Measurements from ENCODE around the gene VENTX.

Gene VENTX

GRCh38 chr10:133266056-133266795 is 28.6 kb downstream of the VENTX start:
- H3K9ac ChIP-seq (ENCODE audit: insufficient read length), result no peak overlapping the region
- no peaks in the 10 kb centered on the region for H3K9me3 ChIP-seq (ENCODE audit: low read depth, low read length)
- TF ChIP-seq FOXP2 (optimal IDR thresholded peaks at IDR 0.05; ENCODE audit: control extremely low read depth, extremely low read length, insufficient read depth) (no peak), EZH2 (IDR thresholded peaks at IDR 0.05) (no peak), POLR2AphosphoS5 (IDR thresholded peaks at IDR 0.05; ENCODE audit: borderline replicate concordance, low read depth, low read length) (no peak)
- H3K4me3 ChIP-seq, result no peak overlapping the region
- no peaks in the 10 kb centered on the region for H3K36me3 ChIP-seq (ENCODE audit: insufficient read depth, low read length)
- no peak for DNase-seq (ENCODE audit: low read depth, low spot score)
- H3K27ac ChIP-seq, result no peak overlapping the region

- Histone ChIP-seq H3K36me3 (ENCODE audit: insufficient read depth, low read length) (no peaks in the 10 kb centered on the region), H3K27ac (no peak overlapping the region), H3K9ac (ENCODE audit: insufficient read length) (no peak overlapping the region), H3K9me3 (ENCODE audit: low read depth, low read length) (no peaks in the 10 kb centered on the region), H3K4me3 (no peak overlapping the region)
- DNase-seq (ENCODE audit: low read depth, low spot score), result no peak
- TF ChIP-seq POLR2AphosphoS5 (IDR thresholded peaks at IDR 0.05; ENCODE audit: borderline replicate concordance, low read depth, low read length), result no peak
- TF ChIP-seq EZH2 (IDR thresholded peaks at IDR 0.05), result no peak
- no peak for TF ChIP-seq FOXP2 (optimal IDR thresholded peaks at IDR 0.05; ENCODE audit: control extremely low read depth, extremely low read length, insufficient read depth)
Measured at GRCh38 chr10:133267293-133267692, 29.6 kb downstream of the VENTX start.

GRCh38 chr10:133267829-133268228 is 30.2 kb downstream of the VENTX start:
- Histone ChIP-seq H3K36me3 (ENCODE audit: insufficient read depth, low read length) (no peaks in the 10 kb centered on the region), H3K27ac (no peak overlapping the region), H3K9ac (ENCODE audit: insufficient read length) (no peak overlapping the region), H3K4me3 (no peak overlapping the region), H3K9me3 (ENCODE audit: low read depth, low read length) (no peaks in the 10 kb centered on the region)
- TF ChIP-seq FOXP2 (optimal IDR thresholded peaks at IDR 0.05; ENCODE audit: control extremely low read depth, extremely low read length, insufficient read depth) (no peak), EZH2 (IDR thresholded peaks at IDR 0.05) (no peak), POLR2AphosphoS5 (IDR thresholded peaks at IDR 0.05; ENCODE audit: borderline replicate concordance, low read depth, low read length) (no peak)
- DNase-seq (ENCODE audit: low read depth, low spot score), result no peak

GRCh38 chr10:133268532-133268931 is 30.9 kb downstream of the VENTX start:
- Histone ChIP-seq H3K4me3 (no peak overlapping the region), H3K27ac (no peak overlapping the region), H3K9ac (ENCODE audit: insufficient read length) (no peak overlapping the region), H3K36me3 (ENCODE audit: insufficient read depth, low read length) (no peaks in the 10 kb centered on the region), H3K9me3 (ENCODE audit: low read depth, low read length) (no peaks in the 10 kb centered on the region)
- no peak for DNase-seq (ENCODE audit: low read depth, low spot score)
- TF ChIP-seq EZH2 (IDR thresholded peaks at IDR 0.05), result no peak
- no peak for TF ChIP-seq POLR2AphosphoS5 (IDR thresholded peaks at IDR 0.05; ENCODE audit: borderline replicate concordance, low read depth, low read length)

GRCh38 chr10:133269367-133269766 is 31.7 kb downstream of the VENTX start:
- no peaks in the 10 kb centered on the region for H3K36me3 ChIP-seq (ENCODE audit: insufficient read depth, low read length)
- H3K9ac ChIP-seq (ENCODE audit: insufficient read length), result no peak overlapping the region
- no peak overlapping the region for H3K27ac ChIP-seq

GRCh38 chr10:133270204-133270603 is 32.5 kb downstream of the VENTX start:
- Histone ChIP-seq H3K4me3 (no peak overlapping the region), H3K9me3 (ENCODE audit: low read depth, low read length) (no peaks in the 10 kb centered on the region), H3K36me3 (ENCODE audit: insufficient read depth, low read length) (no peaks in the 10 kb centered on the region), H3K27ac (no peak overlapping the region), H3K9ac (ENCODE audit: insufficient read length) (no peak overlapping the region)
- no peak for DNase-seq (ENCODE audit: low read depth, low spot score)
- TF ChIP-seq EZH2 (IDR thresholded peaks at IDR 0.05) (no peak), POLR2AphosphoS5 (IDR thresholded peaks at IDR 0.05; ENCODE audit: borderline replicate concordance, low read depth, low read length) (no peak), FOXP2 (optimal IDR thresholded peaks at IDR 0.05; ENCODE audit: control extremely low read depth, extremely low read length, insufficient read depth) (no peak)

More at GRCh38 chr10:133269367-133269766, 31.7 kb downstream of the VENTX start:
- no peak for TF ChIP-seq POLR2AphosphoS5 (IDR thresholded peaks at IDR 0.05; ENCODE audit: borderline replicate concordance, low read depth, low read length)
- no peak for TF ChIP-seq FOXP2 (optimal IDR thresholded peaks at IDR 0.05; ENCODE audit: control extremely low read depth, extremely low read length, insufficient read depth)
- no peak for TF ChIP-seq EZH2 (IDR thresholded peaks at IDR 0.05)
- DNase-seq (ENCODE audit: low read depth, low spot score), result no peak
- Histone ChIP-seq H3K4me3 (no peak overlapping the region), H3K9me3 (ENCODE audit: low read depth, low read length) (no peaks in the 10 kb centered on the region)

GRCh38 chr10:133270773-133271297 is 33.2 kb downstream of the VENTX start:
- Histone ChIP-seq H3K9ac (ENCODE audit: insufficient read length) (no peak overlapping the region), H3K9me3 (ENCODE audit: low read depth, low read length) (no peaks in the 10 kb centered on the region), H3K36me3 (ENCODE audit: insufficient read depth, low read length) (no peaks in the 10 kb centered on the region), H3K27ac (no peak overlapping the region), H3K4me3 (no peak overlapping the region)
- no peak for DNase-seq (ENCODE audit: low read depth, low spot score)
- TF ChIP-seq POLR2AphosphoS5 (IDR thresholded peaks at IDR 0.05; ENCODE audit: borderline replicate concordance, low read depth, low read length) (no peak), FOXP2 (optimal IDR thresholded peaks at IDR 0.05; ENCODE audit: control extremely low read depth, extremely low read length, insufficient read depth) (no peak), EZH2 (IDR thresholded peaks at IDR 0.05) (no peak)

- TF ChIP-seq POLR2AphosphoS5 (IDR thresholded peaks at IDR 0.05; ENCODE audit: borderline replicate concordance, low read depth, low read length) (no peak), EZH2 (IDR thresholded peaks at IDR 0.05) (no peak)
- Histone ChIP-seq H3K9ac (ENCODE audit: insufficient read length) (no peak overlapping the region), H3K9me3 (ENCODE audit: low read depth, low read length) (no peaks in the 10 kb centered on the region), H3K36me3 (ENCODE audit: insufficient read depth, low read length) (no peaks in the 10 kb centered on the region), H3K27ac (no peak overlapping the region), H3K4me3 (no peak overlapping the region)
- no peak for DNase-seq (ENCODE audit: low read depth, low spot score)
Measured at GRCh38 chr10:133271521-133272300, 34.1 kb downstream of the VENTX start.

Data from SK-N-MC (cell line).